NCI-H446 (cell line): ENCODE data around the gene NCDN.

Experiments
- DNase-seq, 2 experiments: peaks; one replicate each; lab custom pipeline; 2025; lab: John Stamatoyannopoulos, UW

Gene NCDN

GRCh38 chr1:35554266-35555211, 3.1 kb upstream of the NCDN start:
- peak in 1 of 2 experiments; percentile 44 for DNase-seq

DNA sequence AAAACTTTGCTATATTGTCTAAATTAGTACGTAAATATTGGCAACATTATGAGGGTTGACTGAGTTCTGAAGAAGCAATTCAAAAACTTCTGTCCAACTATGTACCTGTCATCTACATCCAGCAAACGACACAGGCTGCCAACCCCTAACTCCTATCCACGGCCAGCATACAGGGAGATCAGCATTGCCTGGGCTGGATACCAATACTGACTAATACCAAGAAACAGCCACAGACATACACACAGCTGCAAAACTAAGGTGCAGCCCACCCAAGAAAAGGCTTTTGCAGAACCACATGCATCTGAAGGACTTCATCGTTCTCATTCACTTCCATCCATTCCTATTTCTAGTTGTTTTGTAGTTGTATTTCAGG, 2.4 kb upstream of the NCDN start:
- no peak for DNase-seq

DNA sequence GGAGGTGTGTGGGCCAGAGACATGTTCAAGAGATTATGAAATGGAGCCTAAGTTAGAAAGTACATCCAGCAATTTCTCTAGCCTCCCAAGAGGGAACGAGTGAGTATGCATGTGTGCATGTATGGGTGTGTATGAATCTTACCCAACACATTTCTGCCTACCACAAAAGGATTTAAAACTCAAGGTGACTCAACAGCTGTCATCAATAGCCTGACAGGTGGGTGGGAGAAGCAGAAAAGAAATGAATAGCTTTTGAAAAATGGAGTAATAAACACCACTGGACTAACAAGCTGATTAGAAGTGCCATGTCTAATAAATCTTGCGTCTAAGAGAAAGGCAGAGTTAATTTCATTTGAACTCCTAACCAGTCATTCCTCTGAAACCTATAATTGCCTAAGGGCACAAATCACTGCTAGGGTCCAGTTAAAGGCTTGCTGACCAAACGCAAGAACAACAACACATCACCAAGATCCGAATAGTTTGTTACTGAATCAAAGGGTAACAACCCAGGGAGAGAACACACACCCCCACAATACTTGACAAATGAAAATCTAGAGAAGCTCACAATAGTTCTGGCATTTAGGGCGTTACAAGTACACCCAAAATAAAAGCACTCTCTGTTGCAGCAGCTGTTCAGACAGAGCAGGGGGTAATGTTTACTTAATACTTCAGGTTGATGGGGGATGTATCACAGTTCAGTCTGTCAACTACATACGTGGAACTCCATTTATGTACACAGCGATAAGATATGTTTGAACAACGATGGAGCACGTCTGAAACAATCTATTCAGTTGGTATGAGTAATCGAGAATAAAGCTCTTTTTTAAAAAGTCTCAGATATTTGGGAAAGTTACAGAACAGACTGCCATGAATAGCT, 1.8 kb upstream of the NCDN start:
- no peak for DNase-seq

GRCh38 chr1:35556484-35557117, 998 bp upstream of the NCDN start:
- DNase-seq: no peak

GRCh38 chr1:35557118-35557610, 435 bp upstream of the NCDN start, which contains the start of gene KIAA0319L:
Gene KIAA0319L, minus strand, starts transcription at chr1:35557403. Its CDS starts 2,912 bp downstream, at chr1:35554491.
- peak in 1 of 2 experiments; percentile 89 for DNase-seq

GRCh38 chr1:35558374-35559316, 1.0 kb downstream of the NCDN start:
- DNase-seq: no peak

DNA sequence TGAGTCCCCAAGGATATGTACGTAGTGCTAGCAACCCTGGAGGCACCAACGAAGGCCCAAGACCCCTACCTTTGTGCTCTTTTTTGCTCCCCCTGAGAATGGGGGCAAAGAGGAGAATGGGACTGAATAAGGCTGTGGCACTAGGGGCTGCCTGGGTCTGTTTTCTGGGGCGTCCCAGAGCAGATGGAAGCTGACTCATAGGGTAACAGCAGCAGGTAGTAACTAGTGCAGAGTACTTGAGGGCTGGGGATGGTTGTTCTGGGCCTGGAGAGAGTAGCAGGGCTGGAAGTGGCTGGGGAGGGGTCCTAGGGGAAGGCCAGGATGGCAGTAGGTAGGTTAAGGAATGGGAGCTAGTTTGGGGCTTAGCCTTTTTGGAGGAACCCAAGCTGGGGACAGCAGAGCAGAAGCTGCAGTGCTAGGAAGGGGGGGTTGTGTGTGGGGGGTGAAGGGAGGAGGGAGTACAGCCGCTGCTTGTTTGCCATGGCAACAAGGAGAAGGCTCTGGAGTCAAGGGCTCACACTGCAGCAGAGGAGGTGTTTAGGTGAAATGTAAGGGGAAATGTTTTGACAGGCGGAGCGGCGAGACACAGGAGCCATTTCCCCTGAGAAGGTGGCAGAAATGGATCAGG, 1.8 kb downstream of the NCDN start:
- DNase-seq: no peak

DNA sequence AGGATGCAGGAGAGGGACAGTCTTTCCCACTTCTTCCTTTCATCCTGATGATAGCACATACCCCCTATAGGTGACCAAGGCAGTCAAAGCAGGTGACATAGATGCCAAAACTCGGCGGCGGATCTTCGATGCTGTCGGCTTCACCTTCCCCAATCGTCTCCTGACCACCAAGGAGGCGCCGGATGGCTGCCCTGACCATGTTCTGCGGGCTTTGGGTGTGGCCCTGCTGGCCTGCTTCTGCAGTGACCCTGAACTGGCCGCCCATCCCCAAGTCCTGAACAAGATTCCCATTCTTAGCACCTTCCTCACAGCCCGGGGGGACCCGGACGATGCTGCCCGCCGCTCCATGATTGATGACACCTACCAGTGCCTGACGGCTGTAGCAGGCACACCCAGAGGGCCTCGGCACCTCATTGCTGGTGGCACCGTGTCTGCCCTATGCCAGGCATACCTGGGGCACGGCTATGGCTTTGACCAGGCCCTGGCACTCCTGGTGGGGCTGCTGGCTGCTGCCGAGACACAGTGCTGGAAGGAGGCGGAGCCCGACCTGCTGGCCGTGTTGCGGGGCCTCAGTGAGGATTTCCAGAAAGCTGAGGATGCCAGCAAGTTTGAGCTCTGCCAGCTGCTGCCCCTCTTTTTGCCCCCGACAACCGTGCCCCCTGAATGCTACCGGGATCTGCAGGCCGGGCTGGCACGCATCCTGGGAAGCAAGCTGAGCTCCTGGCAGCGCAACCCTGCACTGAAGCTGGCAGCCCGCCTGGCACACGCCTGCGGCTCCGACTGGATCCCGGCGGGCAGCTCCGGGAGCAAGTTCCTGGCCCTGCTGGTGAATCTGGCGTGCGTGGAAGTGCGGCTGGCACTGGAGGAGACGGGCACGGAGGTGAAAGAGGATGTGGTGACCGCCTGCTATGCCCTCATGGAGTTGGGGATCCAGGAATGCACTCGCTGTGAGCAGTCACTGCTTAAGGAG, 2.9 kb downstream of the NCDN start:
- peak; percentile 42 to 84 for DNase-seq

GRCh38 chr1:35561297-35561971, 3.8 kb downstream of the NCDN start:
- DNase-seq: no peak

DNA sequence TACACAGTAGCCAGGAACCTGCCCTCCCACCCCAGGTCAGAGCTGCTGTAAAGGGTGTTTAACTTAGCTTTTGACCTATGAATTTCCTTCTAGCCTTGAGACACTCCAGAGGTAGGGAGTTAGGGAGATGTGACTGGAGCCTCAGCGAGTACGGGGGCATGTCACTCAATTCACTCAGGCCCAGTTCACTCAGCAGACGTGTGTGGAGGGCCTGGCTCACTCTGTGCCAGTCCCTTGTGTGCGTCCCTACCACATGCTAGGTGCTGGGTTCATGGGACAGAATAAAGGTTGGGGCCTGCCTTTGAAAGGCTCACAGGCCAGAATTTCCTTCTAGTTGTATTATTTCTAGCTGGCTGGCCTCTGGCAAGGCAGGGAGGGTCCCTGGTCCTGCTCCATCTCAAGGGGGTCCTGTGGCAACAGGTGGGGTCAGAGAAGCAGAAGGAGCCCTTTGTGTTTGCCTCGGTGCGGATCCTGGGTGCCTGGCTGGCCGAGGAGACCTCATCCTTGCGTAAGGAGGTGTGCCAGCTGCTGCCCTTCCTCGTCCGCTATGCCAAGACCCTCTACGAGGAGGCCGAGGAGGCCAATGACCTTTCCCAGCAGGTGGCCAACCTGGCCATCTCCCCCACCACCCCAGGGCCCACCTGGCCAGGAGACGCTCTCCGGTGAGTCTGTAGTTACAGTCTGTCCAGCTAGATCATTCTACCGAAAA, 4.5 kb downstream of the NCDN start:
- DNase-seq: no peak

DNA sequence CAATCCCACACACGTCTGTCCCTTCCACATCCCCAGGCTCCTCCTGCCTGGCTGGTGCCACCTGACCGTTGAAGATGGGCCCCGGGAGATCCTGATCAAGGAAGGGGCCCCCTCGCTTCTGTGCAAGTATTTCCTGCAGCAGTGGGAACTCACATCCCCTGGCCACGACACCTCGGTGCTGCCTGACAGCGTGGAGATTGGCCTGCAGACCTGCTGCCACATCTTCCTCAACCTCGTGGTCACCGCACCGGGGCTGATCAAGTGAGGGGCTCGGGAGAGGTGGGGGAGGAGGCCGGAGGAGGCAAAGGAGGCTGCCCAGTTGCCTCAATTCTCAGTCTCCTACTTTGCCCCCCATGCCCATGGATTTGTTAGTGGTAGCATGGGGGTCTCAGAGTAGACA, 5.6 kb downstream of the NCDN start:
- no peak for DNase-seq

DNA sequence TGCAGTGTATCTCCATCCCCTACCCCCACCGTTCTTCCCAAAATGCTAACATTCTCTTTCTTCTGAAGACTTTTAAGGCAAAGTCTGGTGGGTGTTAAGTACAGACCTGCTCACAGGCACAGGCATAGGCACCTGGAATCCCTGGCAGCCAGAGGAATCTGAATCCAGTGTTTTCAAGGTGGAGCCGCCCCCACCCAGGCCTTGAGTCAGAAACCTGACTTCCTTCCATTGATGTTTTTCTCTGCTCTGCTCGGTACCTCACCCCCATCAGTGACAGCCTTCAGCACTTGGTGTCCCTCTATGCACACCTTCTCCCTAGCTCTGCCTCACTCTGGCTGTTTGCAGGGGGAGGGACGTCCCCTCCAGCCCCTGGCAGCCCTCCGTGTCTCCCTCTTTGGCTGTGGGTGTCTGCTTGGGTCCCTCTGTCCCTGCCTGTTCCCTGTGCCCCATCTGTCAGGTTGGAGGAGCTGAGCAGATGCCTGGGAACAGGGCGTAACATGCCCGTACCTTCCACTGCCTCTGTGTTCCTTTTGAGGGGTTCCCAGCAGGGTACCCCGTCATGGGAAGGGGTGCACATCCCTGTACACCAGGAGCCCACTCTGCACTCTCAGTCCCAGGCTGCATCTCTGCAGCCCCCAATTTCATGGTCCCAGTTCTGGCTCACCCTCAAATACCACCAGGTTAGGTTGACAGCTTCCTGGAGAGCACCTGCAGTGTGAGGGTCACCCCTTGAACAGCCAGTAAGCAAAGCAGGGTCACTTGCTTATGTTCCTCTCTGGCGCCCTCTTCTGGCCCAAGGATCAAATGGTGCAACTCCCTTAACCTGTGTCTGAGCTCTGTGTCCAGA, 6.7 kb downstream of the NCDN start:
- DNase-seq: peak; percentile 38 to 76

DNA sequence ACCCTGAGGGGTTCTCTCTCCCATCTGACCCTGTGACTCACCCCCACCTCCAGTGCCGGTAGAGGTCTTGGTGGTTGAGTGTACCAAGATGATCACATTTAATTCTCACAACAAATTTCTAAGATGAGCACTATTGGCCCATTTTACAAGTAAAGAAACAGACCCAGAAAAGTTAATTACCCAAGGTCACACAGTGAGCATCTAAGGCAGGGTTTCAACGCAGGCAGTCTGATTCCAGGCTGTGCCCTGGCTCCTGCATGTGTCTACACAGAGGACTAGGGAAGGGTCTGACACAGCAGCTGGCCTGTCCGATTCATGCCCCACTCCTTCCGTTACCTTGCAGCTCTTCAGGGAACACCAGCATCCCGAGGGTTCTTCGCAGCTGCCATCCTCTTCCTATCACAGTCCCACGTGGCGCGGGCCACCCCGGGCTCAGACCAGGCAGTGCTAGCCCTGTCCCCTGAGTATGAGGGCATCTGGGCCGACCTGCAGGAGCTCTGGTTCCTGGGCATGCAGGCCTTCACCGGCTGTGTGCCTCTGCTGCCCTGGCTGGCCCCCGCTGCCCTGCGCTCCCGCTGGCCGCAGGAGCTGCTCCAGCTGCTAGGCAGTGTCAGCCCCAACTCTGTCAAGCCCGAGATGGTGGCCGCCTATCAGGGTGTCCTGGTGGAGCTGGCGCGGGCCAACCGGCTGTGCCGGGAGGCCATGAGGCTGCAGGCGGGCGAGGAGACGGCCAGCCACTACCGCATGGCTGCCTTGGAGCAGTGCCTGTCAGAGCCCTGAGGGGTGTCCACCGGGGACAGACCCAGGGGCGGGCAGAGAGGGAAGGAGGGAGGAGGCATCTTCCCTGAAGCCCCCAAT, 7.5 kb downstream of the NCDN start:
- no peak for DNase-seq

GRCh38 chr1:35565742-35566133, 8.1 kb downstream of the NCDN start:
- DNase-seq: no peak

- DNase-seq: no peak
Measured at GRCh38 chr1:35567947-35568558, 10.5 kb downstream of the NCDN start.

GRCh38 chr1:35568975-35569395, 11.4 kb downstream of the NCDN start:
- DNase-seq: peak; percentile 55 to 78
